AG04450 (cell line): Measurements from ENCODE around the gene CFAP45. TPM values are rescaled to one million over a fixed set of nuclear protein-coding genes. Genes with fewer than 3 reads are reported as not detected.

ENCODE experiments used
- CTCF ChIA-PET: fragments of 300-600, 350-600 bp; formaldehyde crosslinking; extraction: SDS; loops from one replicate; lab custom pipeline; 2022; ENCODE audit warnings: antibody characterized with exemption, inconsistent platforms; lab: Charles Lee
- POLR2A ChIA-PET: fragments of 350-600 bp; formaldehyde crosslinking; extraction: SDS; loops from one replicate; lab custom pipeline; 2021; ENCODE audit warnings: antibody characterized with exemption, inconsistent platforms; lab: Yijun Ruan, JAX
- DNase-seq: peaks from one replicate; pipeline ENCODE4 v3.0.0-alpha.2; 2011; ENCODE audit warnings: low read depth, low spot score
- H3K27ac ChIP-seq: one replicate; pipeline ENCODE4 v1.5.1; 2012; ENCODE audit warnings: low read depth, low read length, control low read depth
- H3K27me3 ChIP-seq: one replicate; pipeline ENCODE4 v1.6.0; 2012; ENCODE audit warnings: low read length; ENCODE audit not compliant: control insufficient read depth, insufficient read depth
- H3K4me3 ChIP-seq: 2 replicates; pipeline ENCODE4 v1.5.1; 2011; ENCODE audit warnings: mild to moderate bottlenecking, low read depth, low read length, control low read depth
- H3K9me3 ChIP-seq: 2 replicates; pipeline ENCODE4 v1.5.1; 2012; ENCODE audit warnings: low read length; ENCODE audit not compliant: control insufficient read depth, insufficient read depth
- polyA plus RNA-seq: library from polyadenylated mRNA; depleted of rRNA; stranded (reverse); fragments of >200 nt; gene quantifications from 2 replicates; pipeline ENCODE4 v1.2.3, GENCODE V29; 2011
- TF ChIP-seq, protein P1 (sequence below): IDR thresholded peaks from 2 replicates; pipeline ENCODE4 v1.5.1; 2011; ENCODE audit warnings: low read depth, low read length, control low read depth, inconsistent platforms

The CFAP45 gene
- polyA plus RNA-seq, 1 experiment = 0.29 TPM

DNA sequence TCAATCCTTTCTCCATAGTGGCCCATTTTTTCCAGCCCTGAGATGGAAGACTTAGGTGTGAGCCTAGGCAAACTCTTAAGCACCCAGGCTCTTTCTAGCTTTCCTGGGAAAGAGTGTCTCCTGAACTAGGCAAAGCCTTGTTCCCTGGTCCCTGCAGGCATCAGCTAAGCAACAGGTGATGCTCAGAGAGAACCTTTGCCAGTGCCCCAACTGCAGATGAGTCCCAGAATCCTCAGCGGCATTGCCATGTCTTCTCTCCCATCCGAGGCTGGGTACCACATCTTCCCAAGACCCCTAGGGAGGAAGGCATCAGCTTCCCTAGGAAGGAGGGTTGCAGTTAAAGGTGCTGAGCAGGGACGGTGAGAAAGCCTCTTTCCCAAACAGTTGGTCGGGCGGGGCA is 29.3 kb downstream of the CFAP45 start:
- CTCF ChIA-PET = interaction anchor here (6.3 kb wide), 1 partner anchor 19 kb away, joined by 28 read pairs; no protein-coding TSS in a partner anchor
- Histone ChIP-seq H3K27me3 (no peaks in the 10 kb centered on the region), H3K9me3 (no peaks in the 10 kb centered on the region), H3K4me3 (no peak overlapping the region), H3K27ac (no peak overlapping the region)
- DNase-seq = no peak
- TF ChIP-seq, protein P1, sequence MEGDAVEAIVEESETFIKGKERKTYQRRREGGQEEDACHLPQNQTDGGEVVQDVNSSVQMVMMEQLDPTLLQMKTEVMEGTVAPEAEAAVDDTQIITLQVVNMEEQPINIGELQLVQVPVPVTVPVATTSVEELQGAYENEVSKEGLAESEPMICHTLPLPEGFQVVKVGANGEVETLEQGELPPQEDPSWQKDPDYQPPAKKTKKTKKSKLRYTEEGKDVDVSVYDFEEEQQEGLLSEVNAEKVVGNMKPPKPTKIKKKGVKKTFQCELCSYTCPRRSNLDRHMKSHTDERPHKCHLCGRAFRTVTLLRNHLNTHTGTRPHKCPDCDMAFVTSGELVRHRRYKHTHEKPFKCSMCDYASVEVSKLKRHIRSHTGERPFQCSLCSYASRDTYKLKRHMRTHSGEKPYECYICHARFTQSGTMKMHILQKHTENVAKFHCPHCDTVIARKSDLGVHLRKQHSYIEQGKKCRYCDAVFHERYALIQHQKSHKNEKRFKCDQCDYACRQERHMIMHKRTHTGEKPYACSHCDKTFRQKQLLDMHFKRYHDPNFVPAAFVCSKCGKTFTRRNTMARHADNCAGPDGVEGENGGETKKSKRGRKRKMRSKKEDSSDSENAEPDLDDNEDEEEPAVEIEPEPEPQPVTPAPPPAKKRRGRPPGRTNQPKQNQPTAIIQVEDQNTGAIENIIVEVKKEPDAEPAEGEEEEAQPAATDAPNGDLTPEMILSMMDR = no peak
- POLR2A ChIA-PET = no interaction called here

DNA sequence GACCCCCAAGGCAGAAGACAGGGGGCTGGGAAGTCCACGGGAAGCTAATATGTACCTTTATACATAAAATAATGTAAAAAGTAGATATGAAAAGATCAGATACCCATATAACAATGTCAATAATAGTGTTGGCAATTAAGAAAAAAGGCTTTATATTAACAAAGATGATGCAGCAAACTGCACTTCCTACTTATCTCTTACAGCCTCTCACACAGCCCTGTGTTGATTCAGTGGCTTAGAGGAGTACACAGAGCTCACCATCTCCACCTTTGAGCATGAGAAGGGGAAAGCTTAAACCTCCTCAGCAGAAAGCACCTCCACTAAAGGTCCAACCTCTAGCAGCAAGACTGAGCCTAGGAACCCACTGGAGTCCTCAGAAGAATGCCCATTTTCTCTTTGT is 30.4 kb downstream of the CFAP45 start:
- no peak overlapping the region for H3K27ac ChIP-seq
- TF ChIP-seq, protein P1 = no peak
- no peak overlapping the region for H3K4me3 ChIP-seq
- no peaks in the 10 kb centered on the region for H3K9me3 ChIP-seq
- ChIA-PET POLR2A (no interaction called here), CTCF (interaction anchor here (0.7 to 1.9 kb wide), 3 partner anchors 22 to 50 kb away, joined by 3 to 12 read pairs (median 5); no protein-coding TSS in a partner anchor)
- H3K27me3 ChIP-seq = no peaks in the 10 kb centered on the region
- DNase-seq = no peak

DNA sequence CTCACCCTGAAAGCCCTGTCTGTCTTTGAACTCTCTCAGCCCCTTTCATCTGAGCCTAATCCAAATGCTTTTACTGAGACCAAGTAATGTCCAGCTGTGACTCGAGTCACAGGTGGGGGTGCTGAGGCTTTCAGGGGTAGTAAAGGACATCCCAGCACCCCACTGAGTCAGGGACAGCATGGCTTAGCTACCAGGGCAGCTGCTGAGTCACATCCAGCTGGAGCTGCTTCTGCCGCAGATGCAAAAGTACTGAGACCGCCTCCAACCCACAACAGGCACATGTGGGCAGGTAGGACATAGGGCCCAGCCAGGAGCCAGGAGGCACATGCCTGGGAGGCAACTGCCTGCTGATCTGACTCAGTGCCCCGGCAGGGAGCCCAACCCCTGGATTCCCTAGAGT is 30.8 kb downstream of the CFAP45 start:
- peak overlapping the region; percentile 47 for H3K27ac ChIP-seq
- POLR2A ChIA-PET = no interaction called here
- no peak for DNase-seq
- H3K4me3 ChIP-seq = no peak overlapping the region
- no peaks in the 10 kb centered on the region for H3K27me3 ChIP-seq
- CTCF ChIA-PET = interaction anchor here (1.0 to 1.9 kb wide), 3 partner anchors 23 to 138 kb away, joined by 4 to 12 read pairs (median 5); no protein-coding TSS in a partner anchor
- H3K9me3 ChIP-seq = no peaks in the 10 kb centered on the region
- TF ChIP-seq, protein P1 = no peak

DNA sequence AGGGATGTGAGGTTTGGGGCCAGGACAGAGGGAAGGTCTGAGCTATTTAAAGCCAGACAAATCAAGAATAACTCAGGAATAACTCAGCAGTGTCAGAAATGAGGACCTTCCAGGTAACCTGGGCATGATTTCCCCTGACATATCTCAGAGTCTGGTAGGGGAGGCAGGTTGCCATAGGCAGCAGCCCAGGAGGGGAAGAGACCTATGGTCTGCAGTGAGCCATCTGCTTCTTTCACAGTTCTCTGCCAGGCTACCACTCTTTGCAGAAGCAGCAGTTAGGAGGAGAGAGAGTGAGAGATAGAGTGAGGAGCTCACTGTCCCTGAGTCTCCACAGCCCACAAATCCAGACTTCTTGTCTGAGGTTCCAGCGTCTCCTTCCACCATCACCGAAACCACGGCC is 31.2 kb downstream of the CFAP45 start:
- Histone ChIP-seq H3K27ac (peak overlapping the region; percentile 47), H3K27me3 (no peaks in the 10 kb centered on the region), H3K9me3 (no peaks in the 10 kb centered on the region), H3K4me3 (no peak overlapping the region)
- POLR2A ChIA-PET = no interaction called here
- CTCF ChIA-PET = interaction anchor here (1.3 to 1.9 kb wide), 2 partner anchors 23 to 139 kb away, joined by 4 to 12 read pairs; no protein-coding TSS in a partner anchor
- TF ChIP-seq, protein P1 = no peak
- DNase-seq = no peak

DNA sequence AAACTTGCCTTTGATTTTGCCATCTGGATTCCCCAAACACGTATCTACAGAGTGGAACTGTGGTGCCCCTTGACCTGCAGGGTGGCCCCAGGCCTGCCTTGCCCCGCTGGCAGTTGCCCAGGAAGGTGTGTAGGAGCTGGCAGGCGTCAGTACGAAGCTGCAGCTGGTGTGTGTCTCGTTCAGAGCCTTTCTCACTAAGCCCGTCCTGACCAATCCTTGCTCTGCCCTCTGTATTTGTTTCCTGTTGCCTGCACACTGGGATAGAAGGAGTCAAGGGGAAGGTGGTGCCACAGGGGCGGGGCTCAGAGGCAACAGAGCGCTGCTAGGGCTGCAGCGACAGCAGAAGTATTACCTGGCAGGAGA is 32.3 kb downstream of the CFAP45 start:
- DNase-seq = no peak
- Histone ChIP-seq H3K4me3 (no peak overlapping the region), H3K9me3 (no peaks in the 10 kb centered on the region), H3K27me3 (no peaks in the 10 kb centered on the region), H3K27ac (no peak overlapping the region)
- POLR2A ChIA-PET = no interaction called here
- TF ChIP-seq, protein P1 = no peak
- CTCF ChIA-PET = interaction anchor here (1.1 kb wide), 1 partner anchor 23 kb away, joined by 4 read pairs; no protein-coding TSS in a partner anchor
